ENCODE data around the gene CNPY1. TPM values are rescaled to one million over a fixed set of nuclear protein-coding genes. Genes with fewer than 3 reads are reported as not detected.

CNPY1 gene
- polyA plus RNA-seq, 1 of the 3 experiments (the other 2 are of a cell fraction): not detected

- Histone ChIP-seq H3K9ac (no peak overlapping the region), H2AFZ (ENCODE audit: low read depth) (no peak overlapping the region), H3K9me3 (no peaks in the 10 kb centered on the region), H3K36me3 (replicated peaks in 1 of 2; ENCODE audit: control insufficient read depth in 1 of 2, insufficient read depth in 2 of 2, low read length in 1 of 2) (no peaks in the 10 kb centered on the region), H3K27me3 (ENCODE audit: insufficient read depth) (peaks cover 88% of the 10 kb centered on the region), H3K4me2 (no peak overlapping the region), H4K20me1 (ENCODE audit: insufficient read depth) (no peaks in the 10 kb centered on the region), H3K4me1 (ENCODE audit: control insufficient read depth in 1 of 2, insufficient read depth in 2 of 2, low read depth in 1 of 2, low read length in 1 of 2) (no peaks in the 10 kb centered on the region), H3K4me3 (ENCODE audit: low read depth in 2 of 2, low read length in 1 of 2) (no peak overlapping the region), H3K79me2 (ENCODE audit: insufficient read depth) (no peaks in the 10 kb centered on the region), H3K27ac (ENCODE audit: low read depth in 2 of 2, low read length in 1 of 2) (no peak overlapping the region), H3K9me2 (no peaks in the 10 kb centered on the region), H3F3A (replicated peaks; ENCODE audit: insufficient read depth) (no peaks in the 10 kb centered on the region)
- no peak for TF ChIP-seq USF2 (IDR thresholded peaks at IDR 0.05; ENCODE audit: borderline replicate concordance, low read depth, low read length)
- 32% methylated on average over 9 of the region's 13 CpGs for WGBS (ENCODE audit: low lambda C conversion rate)
- ChIA-PET POLR2A (no interaction called here), CTCF (no interaction called here)
- no peak for DNase-seq
Measured at GRCh38 chr7:155495440-155496248, 50.7 kb downstream of the CNPY1 start.

GRCh38 chr7:155494551-155494950, 51.8 kb downstream of the CNPY1 start:
- DNase-seq: no peak
- Histone ChIP-seq H4K20me1 (ENCODE audit: insufficient read depth) (no peaks in the 10 kb centered on the region), H2AFZ (ENCODE audit: low read depth) (no peak overlapping the region), H3K27ac (ENCODE audit: low read depth in 2 of 2, low read length in 1 of 2) (no peak overlapping the region), H3K4me3 (ENCODE audit: low read depth in 2 of 2, low read length in 1 of 2) (no peak overlapping the region), H3K9me2 (no peaks in the 10 kb centered on the region), H3K4me2 (no peak overlapping the region), H3F3A (replicated peaks; ENCODE audit: insufficient read depth) (no peaks in the 10 kb centered on the region), H3K4me1 (ENCODE audit: control insufficient read depth in 1 of 2, insufficient read depth in 2 of 2, low read depth in 1 of 2, low read length in 1 of 2) (no peaks in the 10 kb centered on the region), H3K9ac (no peak overlapping the region), H3K36me3 (replicated peaks in 1 of 2; ENCODE audit: control insufficient read depth in 1 of 2, insufficient read depth in 2 of 2, low read length in 1 of 2) (no peaks in the 10 kb centered on the region), H3K27me3 (ENCODE audit: insufficient read depth) (peaks cover 91% of the 10 kb centered on the region), H3K79me2 (ENCODE audit: insufficient read depth) (no peaks in the 10 kb centered on the region), H3K9me3 (no peaks in the 10 kb centered on the region)
- POLR2A ChIA-PET: interaction anchor here (0.6 kb wide), 1 partner anchor 878 kb away, joined by 5 read pairs; no protein-coding TSS in a partner anchor
- WGBS (ENCODE audit: low lambda C conversion rate): 32% methylated on average over 13 of the region's 16 CpGs
- TF ChIP-seq ELF1 (IDR thresholded peaks at IDR 0.05): no peak
- no peak for TF ChIP-seq TEAD4 (IDR thresholded peaks at IDR 0.05; ENCODE audit: borderline replicate concordance, insufficient read depth)
- no peak for TF ChIP-seq USF2 (IDR thresholded peaks at IDR 0.05; ENCODE audit: borderline replicate concordance, low read depth, low read length)
- no peak for TF ChIP-seq SMC3 (IDR thresholded peaks at IDR 0.05; ENCODE audit: low read depth, low read length)
- no peak for TF ChIP-seq FOSL2 (IDR thresholded peaks at IDR 0.05; ENCODE audit: borderline replicate concordance, low read depth)
- no peak for TF ChIP-seq RFX5 (IDR thresholded peaks at IDR 0.05; ENCODE audit: low read length)
- no peak for TF ChIP-seq GATA2 (CRISPR knock-in tag; IDR thresholded peaks at IDR 0.05)
- no peak for TF ChIP-seq EP300 (IDR thresholded peaks at IDR 0.05; ENCODE audit: borderline replicate concordance in 1 of 2, low read depth in 1 of 2, low read length in 1 of 2)
- TF ChIP-seq SIN3A (IDR thresholded peaks at IDR 0.05; ENCODE audit: borderline replicate concordance, low read depth, low read length): no peak
- TF ChIP-seq FOXJ3 (CRISPR knock-in tag; IDR thresholded peaks at IDR 0.05): no peak
- no peak for TF ChIP-seq ZBTB33 (IDR thresholded peaks at IDR 0.05; ENCODE audit: borderline replicate concordance, low read depth)
- TF ChIP-seq TCF12 (IDR thresholded peaks at IDR 0.05): no peak
- no peak for TF ChIP-seq MXI1 (IDR thresholded peaks at IDR 0.05; ENCODE audit: low read depth, low read length)
- TF ChIP-seq PBX3 (IDR thresholded peaks at IDR 0.05): no peak
- no peak for TF ChIP-seq EZH2phosphoT487 (IDR thresholded peaks at IDR 0.05; ENCODE audit: borderline replicate concordance, low read depth)
- TF ChIP-seq NRF1 (IDR thresholded peaks at IDR 0.05; ENCODE audit: low read depth, low read length): no peak
- TF ChIP-seq RCOR1 (IDR thresholded peaks at IDR 0.05; ENCODE audit: low read length): no peak
- TF ChIP-seq USF1 (IDR thresholded peaks at IDR 0.05; ENCODE audit: borderline replicate concordance, low read depth): no peak
- no peak for TF ChIP-seq POLR2AphosphoS5 (IDR thresholded peaks at IDR 0.05; ENCODE audit: low read depth, low read length)
- CTCF ChIA-PET: no interaction called here

All from SK-N-SH (cell line).